ENCODE measurements around the gene SLC31A2. TPM values are rescaled to one million over a fixed set of nuclear protein-coding genes. Genes with fewer than 3 reads are reported as not detected.

Gene SLC31A2
- total RNA-seq, 1 experiment from 2014 or later = 4.7 TPM

GRCh38 chr9:113205432-113205831, 54.6 kb downstream of the SLC31A2 start:
- no peak for TF ChIP-seq POLR2A (IDR thresholded peaks at IDR 0.05; ENCODE audit: borderline replicate concordance, extremely low read depth, insufficient read depth, insufficient read length)
- TF ChIP-seq ZNF274 (IDR thresholded peaks at IDR 0.05; ENCODE audit: low read depth, low read length) = no peak
- TF ChIP-seq CTCF (IDR thresholded peaks at IDR 0.05 in 2 of 3, conservative IDR thresholded peaks at IDR 0.05 in 1 of 3; ENCODE audit: borderline replicate concordance in 1 of 3, insufficient read depth in 1 of 3, low read depth in 2 of 3, low read length in 2 of 3) = no peak
- no peak for TF ChIP-seq YY1 (IDR thresholded peaks at IDR 0.05; ENCODE audit: extremely low read depth, insufficient replicate concordance, low read depth, low read length)
- no peak for TF ChIP-seq TCF7L2 (IDR thresholded peaks at IDR 0.05; ENCODE audit: borderline replicate concordance, extremely low read depth, insufficient read depth, insufficient read length)
- TF ChIP-seq, protein P1, sequence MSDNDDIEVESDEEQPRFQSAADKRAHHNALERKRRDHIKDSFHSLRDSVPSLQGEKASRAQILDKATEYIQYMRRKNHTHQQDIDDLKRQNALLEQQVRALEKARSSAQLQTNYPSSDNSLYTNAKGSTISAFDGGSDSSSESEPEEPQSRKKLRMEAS (IDR thresholded peaks at IDR 0.05) = no peak
- no peak for TF ChIP-seq CBX3 (IDR thresholded peaks at IDR 0.05; ENCODE audit: low read depth)
- no peak for TF ChIP-seq ELF1 (IDR thresholded peaks at IDR 0.05; ENCODE audit: borderline replicate concordance, low read depth)
- TF ChIP-seq, protein P2, sequence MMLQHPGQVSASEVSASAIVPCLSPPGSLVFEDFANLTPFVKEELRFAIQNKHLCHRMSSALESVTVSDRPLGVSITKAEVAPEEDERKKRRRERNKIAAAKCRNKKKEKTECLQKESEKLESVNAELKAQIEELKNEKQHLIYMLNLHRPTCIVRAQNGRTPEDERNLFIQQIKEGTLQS (IDR thresholded peaks at IDR 0.05) = no peak
- TF ChIP-seq JUND (IDR thresholded peaks at IDR 0.05) = no peak
- TF ChIP-seq SRF (IDR thresholded peaks at IDR 0.05; ENCODE audit: low read depth) = no peak
- no peak for TF ChIP-seq FOSL1 (IDR thresholded peaks at IDR 0.05; ENCODE audit: low read depth)
- TF ChIP-seq SP1 (IDR thresholded peaks at IDR 0.05; ENCODE audit: low read depth) = no peak
- no peak for TF ChIP-seq SIN3A (IDR thresholded peaks at IDR 0.05; ENCODE audit: low read depth)
- TF ChIP-seq, protein P3, sequence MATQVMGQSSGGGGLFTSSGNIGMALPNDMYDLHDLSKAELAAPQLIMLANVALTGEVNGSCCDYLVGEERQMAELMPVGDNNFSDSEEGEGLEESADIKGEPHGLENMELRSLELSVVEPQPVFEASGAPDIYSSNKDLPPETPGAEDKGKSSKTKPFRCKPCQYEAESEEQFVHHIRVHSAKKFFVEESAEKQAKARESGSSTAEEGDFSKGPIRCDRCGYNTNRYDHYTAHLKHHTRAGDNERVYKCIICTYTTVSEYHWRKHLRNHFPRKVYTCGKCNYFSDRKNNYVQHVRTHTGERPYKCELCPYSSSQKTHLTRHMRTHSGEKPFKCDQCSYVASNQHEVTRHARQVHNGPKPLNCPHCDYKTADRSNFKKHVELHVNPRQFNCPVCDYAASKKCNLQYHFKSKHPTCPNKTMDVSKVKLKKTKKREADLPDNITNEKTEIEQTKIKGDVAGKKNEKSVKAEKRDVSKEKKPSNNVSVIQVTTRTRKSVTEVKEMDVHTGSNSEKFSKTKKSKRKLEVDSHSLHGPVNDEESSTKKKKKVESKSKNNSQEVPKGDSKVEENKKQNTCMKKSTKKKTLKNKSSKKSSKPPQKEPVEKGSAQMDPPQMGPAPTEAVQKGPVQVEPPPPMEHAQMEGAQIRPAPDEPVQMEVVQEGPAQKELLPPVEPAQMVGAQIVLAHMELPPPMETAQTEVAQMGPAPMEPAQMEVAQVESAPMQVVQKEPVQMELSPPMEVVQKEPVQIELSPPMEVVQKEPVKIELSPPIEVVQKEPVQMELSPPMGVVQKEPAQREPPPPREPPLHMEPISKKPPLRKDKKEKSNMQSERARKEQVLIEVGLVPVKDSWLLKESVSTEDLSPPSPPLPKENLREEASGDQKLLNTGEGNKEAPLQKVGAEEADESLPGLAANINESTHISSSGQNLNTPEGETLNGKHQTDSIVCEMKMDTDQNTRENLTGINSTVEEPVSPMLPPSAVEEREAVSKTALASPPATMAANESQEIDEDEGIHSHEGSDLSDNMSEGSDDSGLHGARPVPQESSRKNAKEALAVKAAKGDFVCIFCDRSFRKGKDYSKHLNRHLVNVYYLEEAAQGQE (IDR thresholded peaks at IDR 0.05; ENCODE audit: low read depth) = no peak
- TF ChIP-seq CEBPB (IDR thresholded peaks at IDR 0.05; ENCODE audit: low read depth) = no peak
- TF ChIP-seq POLR2AphosphoS5 (IDR thresholded peaks at IDR 0.05; ENCODE audit: low read depth, low read length) = no peak
- BruUV-seq (replicated peaks) = no TSS peak
- CTCF ChIA-PET = no interaction called here

More at GRCh38 chr9:113205432-113205831, 54.6 kb downstream of the SLC31A2 start:
- Histone ChIP-seq H3K9me3 (ENCODE audit: control insufficient read depth in 1 of 2, insufficient read depth in 1 of 2, low read depth in 1 of 2, low read length in 2 of 2) (no peaks in the 10 kb centered on the region), H3K36me3 (ENCODE audit: control insufficient read depth in 1 of 2, insufficient read depth in 2 of 2, low read length in 2 of 2) (peaks cover 10 to 11% of the 10 kb centered on the region in 2 experiments; a peak in 3 of 4 replicates), H3K9ac (ENCODE audit: low read length) (no peak overlapping the region), H3K9me2 (ENCODE audit: insufficient read depth) (no peaks in the 10 kb centered on the region), H3K4me2 (ENCODE audit: low read length) (no peak overlapping the region), H3K4me3 (replicated peaks in 1 of 2; ENCODE audit: low read depth in 1 of 2, low read length in 2 of 2) (no peak overlapping the region), H3K27ac (ENCODE audit: low read depth, low read length) (no peak overlapping the region), H4K20me1 (ENCODE audit: insufficient read depth) (no peaks in the 10 kb centered on the region), H3K27me3 (ENCODE audit: insufficient read depth, low read length) (no peaks in the 10 kb centered on the region), H3K79me2 (ENCODE audit: insufficient read depth, low read length) (no peaks in the 10 kb centered on the region), H2AFZ (ENCODE audit: low read depth, low read length, poor library complexity, severe bottlenecking) (no peak overlapping the region), H3K4me1 (ENCODE audit: control insufficient read depth in 1 of 2, insufficient read depth in 2 of 2, low read length in 2 of 2) (no peaks in the 10 kb centered on the region)
- no peak for DNase-seq (ENCODE audit: low read depth, low spot score)
- ChIA-PET RAD21 (ENCODE audit: low non-redundant PET in 1 of 2, low total read pairs in 2 of 2, uncharacterized antibody in 2 of 2, unreplicated experiment in 2 of 2) (no interaction called here), POLR2A (no interaction called here)
- no peak for ATAC-seq
- intact Hi-C loops (cut with micrococcal nuclease) = no loop called here
